KBM-7 (cell line): Measurements from ENCODE around the gene CAMK1D.
"Not testable (repeated sequence)": the region's sequence is repeated elsewhere in the genome, so short reads cannot be mapped to it uniquely, and the experiment has no call there.

Experiments used
- DNase-seq: peaks from one replicate; pipeline ENCODE4 v3.0.0-alpha.2; 2015
- in situ Hi-C: fragments of 300-500 bp; cut with MboI; formaldehyde crosslinking; loops from 2 replicates; pipeline ENCODE4 v1.14.3; 2020; ENCODE audit warnings: low sequenced_read_pairs, low pct_unique_long_range_greater_than_20kb, mixed read lengths

CAMK1D gene

GRCh38 chr10:12358863-12359564 is 9.7 kb downstream of the CAMK1D start:
- in situ Hi-C loops = no loop called here

GRCh38 chr10:12360461-12360860 is 11.1 kb downstream of the CAMK1D start:
- DNase-seq = no peak
- in situ Hi-C loops = no loop called here

More at GRCh38 chr10:12358863-12359564, 9.7 kb downstream of the CAMK1D start:
- DNase-seq = no peak

GRCh38 chr10:12361115-12361514 is 11.8 kb downstream of the CAMK1D start:
- in situ Hi-C loops, DNase-seq: not testable (repeated sequence)

- in situ Hi-C loops = no loop called here
- no peak for DNase-seq
These were observed 15.2 kb downstream of the CAMK1D start for GRCh38 chr10:12364559-12364958.

GRCh38 chr10:12367272-12367671 is 17.9 kb downstream of the CAMK1D start:
- DNase-seq = no peak

GRCh38 chr10:12369982-12370381 is 20.6 kb downstream of the CAMK1D start:
- in situ Hi-C loops = no loop called here

More at GRCh38 chr10:12367272-12367671, 17.9 kb downstream of the CAMK1D start:
- in situ Hi-C loops = no loop called here

GRCh38 chr10:12372846-12373245 is 23.5 kb downstream of the CAMK1D start:
- DNase-seq = no peak
- in situ Hi-C loops = no loop called here

More at GRCh38 chr10:12369982-12370381, 20.6 kb downstream of the CAMK1D start:
- no peak for DNase-seq

GRCh38 chr10:12375076-12375504 is 25.7 kb downstream of the CAMK1D start:
- in situ Hi-C loops = no loop called here
- no peak for DNase-seq

- DNase-seq = no peak
- in situ Hi-C loops = no loop called here
These were observed 26.9 kb downstream of the CAMK1D start for GRCh38 chr10:12376211-12376610.

GRCh38 chr10:12377658-12378290 is 28.4 kb downstream of the CAMK1D start:
- in situ Hi-C loops = no loop called here
- DNase-seq = no peak

- in situ Hi-C loops = no loop called here
- no peak for DNase-seq
These were observed 31.7 kb downstream of the CAMK1D start for GRCh38 chr10:12380999-12381398.

GRCh38 chr10:12381536-12382156 is 32.3 kb downstream of the CAMK1D start:
- DNase-seq = no peak
- in situ Hi-C loops = no loop called here

GRCh38 chr10:12382157-12382548 is 32.8 kb downstream of the CAMK1D start:
- DNase-seq = no peak
- in situ Hi-C loops = no loop called here

- no peak for DNase-seq
- in situ Hi-C loops = no loop called here
These were observed 33.7 kb downstream of the CAMK1D start for GRCh38 chr10:12382956-12383531.

GRCh38 chr10:12384906-12385305 is 35.6 kb downstream of the CAMK1D start:
- in situ Hi-C loops = no loop called here
- no peak for DNase-seq

- DNase-seq = no peak
- in situ Hi-C loops = no loop called here
These were observed 38.3 kb downstream of the CAMK1D start for GRCh38 chr10:12387561-12388210.

GRCh38 chr10:12388671-12389070 is 39.3 kb downstream of the CAMK1D start:
- in situ Hi-C loops = no loop called here
- no peak for DNase-seq

- in situ Hi-C loops = no loop called here
- DNase-seq = peak; percentile 5
These were observed 39.9 kb downstream of the CAMK1D start for GRCh38 chr10:12389154-12389734.

- no peak for DNase-seq
- in situ Hi-C loops = no loop called here
These were observed 41.4 kb downstream of the CAMK1D start for GRCh38 chr10:12390733-12391132.
